K562 (cell line): ENCODE measurements around the gene TMA16. TPM values are rescaled to one million over a fixed set of nuclear protein-coding genes. Genes with fewer than 3 reads are reported as not detected.
A peak's percentile ranks its signal among the peaks of the same experiment; 100 is the strongest.

Experiments used
- ARID2 ChIP-seq: fragments of 450-650 bp; IDR thresholded peaks from 2 replicates; pipeline ENCODE4 v1.6.1; 2017; ENCODE audit warnings: antibody characterized with exemption, mild to moderate bottlenecking
- ATF4 ChIP-seq: fragments of 450-650 bp; formaldehyde crosslinking; IDR thresholded peaks from 2 replicates; pipeline ENCODE4 v1.4.0; 2022; ENCODE audit warnings: mild to moderate bottlenecking, moderate library complexity
- BRCA1 ChIP-seq, 2 experiments: fragments of 450-650 bp in 1 of 2; sonication (generic) in 1 of 2; formaldehyde crosslinking in 1 of 2; IDR thresholded peaks; 2 replicates each; pipeline versions ENCODE4 v1.5.0 to v1.6.1; 2017 to 2020; ENCODE audit warnings: mild to moderate bottlenecking in 1 of 2, missing genetic modification reagents in 1 of 2
- DEAF1 ChIP-seq: fragments of 450-650 bp; formaldehyde crosslinking; IDR thresholded peaks from 2 replicates; pipeline ENCODE4 v1.4.0; 2020; ENCODE audit warnings: mild to moderate bottlenecking, moderate library complexity
- ELF1 ChIP-seq: fragments of 200-800 bp; sonication (Bioruptor generic); IDR thresholded peaks from 2 replicates; pipeline ENCODE4 v1.6.1; 2016; ENCODE audit warnings: missing genetic modification characterization, missing compliant biosample characterization
- IRF1 ChIP-seq: sonication (generic); formaldehyde crosslinking; IDR thresholded peaks from 2 replicates; pipeline ENCODE4 v1.8.0; 2022; ENCODE audit warnings: missing genetic modification reagents, mild to moderate bottlenecking, borderline replicate concordance
- JUND ChIP-seq, 2 experiments: IDR thresholded peaks; 2 replicates in 1 of 2; 3 replicates in 1 of 2; pipeline ENCODE4 v1.6.1; 2011; ENCODE audit warnings: borderline replicate concordance in 2 of 2, low read depth in 2 of 2, low read length in 2 of 2, improper control_type of control experiment in 1 of 2, missing biosample characterization in 1 of 2, missing genetic modification characterization in 1 of 2, missing genetic modification reagents in 1 of 2
- MAFK ChIP-seq: IDR thresholded peaks from 2 replicates; pipeline ENCODE4 v1.6.1; 2011; ENCODE audit warnings: low read length, improper control_type of control experiment
- NR3C1 ChIP-seq: sonication (generic); formaldehyde crosslinking; IDR thresholded peaks from 2 replicates; pipeline ENCODE4 v1.8.1; 2022; ENCODE audit warnings: missing genetic modification reagents
- PHB ChIP-seq: fragments of 250-450 bp; sonication (Bioruptor Pico); IDR thresholded peaks from 2 replicates; pipeline ENCODE4 v1.5.0; 2021
- PRMT5 ChIP-seq: sonication (generic); formaldehyde crosslinking; IDR thresholded peaks from 2 replicates; pipeline ENCODE4 v1.5.0; 2020; ENCODE audit warnings: missing genetic modification reagents
- SIX5 ChIP-seq, 2 experiments: IDR thresholded peaks; 2 replicates each; pipeline ENCODE4 v1.6.1; 2011; ENCODE audit warnings: low read length in 2 of 2, borderline replicate concordance in 1 of 2, low read depth in 1 of 2, mild to moderate bottlenecking in 1 of 2, moderate library complexity in 1 of 2; ENCODE audit not compliant: insufficient read depth in 1 of 2
- TRIM28 ChIP-seq: fragments of 450-650 bp; IDR thresholded peaks from 2 replicates; pipeline ENCODE4 v1.6.1; 2017
- U2AF2 ChIP-seq: fragments of 200-400 bp; formaldehyde crosslinking; optimal IDR thresholded peaks from 2 replicates; pipeline ENCODE3; 2017; ENCODE audit warnings: low read depth, mild to moderate bottlenecking, low read length
- ZBED1 ChIP-seq: IDR thresholded peaks from 2 replicates; pipeline ENCODE4 v1.6.1; 2014
- ZFP36 ChIP-seq: fragments of 150-350 bp; IDR thresholded peaks from 2 replicates; pipeline ENCODE4 v1.6.1; 2018; ENCODE audit warnings: low read length, low read depth; ENCODE audit not compliant: partially characterized antibody
- ZKSCAN8 ChIP-seq: fragments of 200-800 bp; sonication (Bioruptor generic); IDR thresholded peaks from 2 replicates; pipeline ENCODE4 v1.6.1; 2016; ENCODE audit warnings: missing genetic modification characterization, missing compliant biosample characterization
- ZNF121 ChIP-seq: sonication (generic); formaldehyde crosslinking; conservative IDR thresholded peaks from 2 replicates; pipeline ENCODE4 v1.8.0; 2022; ENCODE audit warnings: missing genetic modification reagents
- ZNF239 ChIP-seq: fragments of 250-450 bp; sonication (Bioruptor Pico); IDR thresholded peaks from 2 replicates; pipeline ENCODE4 v1.4.0; 2020; ENCODE audit warnings: mild to moderate bottlenecking
- ZNF57 ChIP-seq: fragments of 450-650 bp; formaldehyde crosslinking; IDR thresholded peaks from 2 replicates; pipeline ENCODE4 v1.4.0; 2020; ENCODE audit warnings: mild to moderate bottlenecking, moderate library complexity
- ZNF586 ChIP-seq: fragments of 450-650 bp; formaldehyde crosslinking; conservative IDR thresholded peaks from 2 replicates; pipeline ENCODE4 v1.4.0; 2020; ENCODE audit warnings: mild to moderate bottlenecking, moderate library complexity
- ZNF717 ChIP-seq: fragments of 250-450 bp; sonication (Bioruptor Pico); IDR thresholded peaks from 2 replicates; pipeline ENCODE4 v1.5.0; 2021
- polyA plus RNA-seq, 8 experiments: library from polyadenylated mRNA; depleted of rRNA in 4 of 8; stranded (reverse) in 5 of 8; unstranded in 3 of 8; fragments of >200 nt; fragmentation: Nextera tagmentation in 2 of 8; fragmentation: Illumina TruSeq in 1 of 8; extraction: Ambion mirVana in 2 of 8; extraction: Trizol in 1 of 8; gene quantifications; 2 replicates each; pipeline versions ENCODE4 v1.2.1 to v1.2.3, GENCODE V29; 2011 to 2014; ENCODE audit warnings: inconsistent platforms in 1 of 8, missing spikeins in 1 of 8
- total RNA-seq, 7 experiments: library from RNA; depleted of rRNA in 6 of 7; stranded (reverse); fragments of >200 nt in 6 of 7; fragmentation: Illumina TruSeq in 2 of 7; extraction: Trizol in 2 of 7; gene quantifications; 2 replicates each; pipeline versions ENCODE4 v1.2.1 to v1.2.3, GENCODE V29; 2011 to 2021; ENCODE audit warnings: low replicate concordance in 1 of 7

The TMA16 gene
- total and polyA plus RNA-seq, 9 of the 15 experiments (the other 6 are each of a cell fraction or from before 2014, with no cell fraction given): 27.7 to 74.8 (median 66.6) TPM

GRCh38 chr4:163494360-163495241 is at the start of gene TMA16 (continued):
- TF ChIP-seq ELF1 (tag) (peak; percentile 58), ZNF586 (no peak), ZNF57 (CRISPR knock-in tag) (no peak), ARID2 (no peak), TRIM28 (no peak), ZKSCAN8 (CRISPR knock-in tag) (no peak), PHB (no peak), MAFK (peak; percentile 22; the same call in 1 of the 2 replicates), DEAF1 (no peak), IRF1 (CRISPR knock-in tag) (0 out of 2 replicates have a peak, but pooled peaks have one; percentile 46), BRCA1 (IDR thresholded peaks at IDR 0.05) (no peak), BRCA1 (CRISPR knock-in tag; IDR thresholded peaks at IDR 0.05) (no peak), U2AF2 (no peak), ATF4 (CRISPR knock-in tag) (no peak), SIX5 (IDR thresholded peaks at IDR 0.05; ENCODE audit: borderline replicate concordance in 1 of 2, insufficient read depth in 1 of 2, low read depth in 1 of 2, low read length in 2 of 2) (peak; percentile 28 to 43; a peak in 2 of 4 replicates), PRMT5 (CRISPR knock-in tag) (no peak), NR3C1 (peak; percentile 71; the same call in 1 of the 2 replicates), ZNF239 (no peak), ZNF121 (CRISPR knock-in tag) (no peak), ZNF717 (CRISPR knock-in tag) (no peak), ZBED1 (0 out of 2 replicates have a peak, but pooled peaks have one; percentile 29), ZFP36 (no peak), JUND (IDR thresholded peaks at IDR 0.05; ENCODE audit: borderline replicate concordance, low read depth, low read length) (peak; percentile 57), JUND (tag; IDR thresholded peaks at IDR 0.05; ENCODE audit: borderline replicate concordance, low read depth, low read length) (no peak)
